ENCODE measurements around the gene PRKCB.
A peak's percentile ranks its signal among the peaks of the same experiment; 100 is the strongest.

The PRKCB gene

DNA sequence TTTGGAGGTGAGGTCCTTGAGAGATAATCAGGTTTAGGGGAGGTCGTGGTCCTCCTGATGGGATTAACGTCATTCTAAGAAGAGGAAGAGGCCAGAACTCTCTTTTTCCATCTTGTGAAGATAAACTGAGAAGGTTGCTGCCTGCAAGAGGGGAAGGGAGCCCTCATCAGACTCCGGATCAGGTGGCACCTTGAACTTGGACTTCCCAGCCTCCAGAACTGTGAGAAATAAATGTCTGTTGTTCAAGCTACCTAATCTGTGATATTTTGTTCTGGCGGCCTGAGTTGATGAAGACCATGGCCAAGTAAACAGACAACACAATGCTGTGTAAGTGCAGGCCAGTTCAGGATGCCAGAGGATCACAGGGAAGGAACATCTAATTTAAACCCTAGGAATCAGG lies 10.9 kb upstream of the PRKCB start:
- Histone ChIP-seq H2AFZ (ENCODE audit: low read depth, low read length) (no peak overlapping the region), H3K4me3 (ENCODE audit: low read length) (no peak overlapping the region)

DNA sequence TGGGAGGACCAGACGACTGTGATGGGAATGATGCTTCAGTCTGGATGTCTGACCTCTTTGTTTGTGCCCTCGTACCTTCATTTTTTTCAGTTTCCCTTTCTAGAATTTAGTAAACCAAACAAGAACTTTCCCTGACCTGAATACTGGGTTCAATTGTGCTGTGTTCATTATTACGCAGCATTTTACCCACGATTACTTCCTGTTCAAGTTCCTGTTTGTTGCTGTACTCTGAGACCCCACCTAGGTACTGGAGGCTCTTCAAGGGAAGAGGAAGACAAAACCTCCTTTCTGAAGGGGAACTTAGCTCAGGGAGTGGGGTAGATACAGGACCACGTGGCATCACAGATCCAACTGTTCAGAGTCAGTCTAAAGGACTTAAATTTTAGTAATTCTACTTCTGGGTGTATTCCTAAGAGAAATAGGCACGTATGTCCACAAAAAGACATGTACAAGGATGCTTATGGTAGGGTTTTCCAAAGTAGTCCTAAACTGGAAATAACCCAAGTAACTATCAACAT lies 9.2 kb upstream of the PRKCB start:
- no peaks in the 10 kb centered on the region for H3K4me1 ChIP-seq (ENCODE audit: insufficient read depth, low read length)
- H2AFZ ChIP-seq (ENCODE audit: low read depth, low read length), result no peak overlapping the region

More for the DNA sequence above, 10.9 kb upstream of the PRKCB start:
- Histone ChIP-seq H3K27me3 (ENCODE audit: insufficient read depth, low read length) (peaks cover 3% of the 10 kb centered on the region), H3K9me3 (ENCODE audit: low read length) (no peaks in the 10 kb centered on the region), H3K4me1 (ENCODE audit: insufficient read depth, low read length) (no peaks in the 10 kb centered on the region), H3K36me3 (ENCODE audit: insufficient read depth, low read length) (no peaks in the 10 kb centered on the region)

GRCh38 chr16:23827057-23827456 lies 8.7 kb upstream of the PRKCB start:
- Histone ChIP-seq H3K9me3 (ENCODE audit: low read length) (no peaks in the 10 kb centered on the region), H3K4me1 (ENCODE audit: insufficient read depth, low read length) (no peaks in the 10 kb centered on the region), H3K4me3 (ENCODE audit: low read length) (no peak overlapping the region), H2AFZ (ENCODE audit: low read depth, low read length) (no peak overlapping the region), H3K27me3 (ENCODE audit: insufficient read depth, low read length) (peaks cover 3% of the 10 kb centered on the region), H3K36me3 (ENCODE audit: insufficient read depth, low read length) (no peaks in the 10 kb centered on the region)

More for the DNA sequence above, 9.2 kb upstream of the PRKCB start:
- Histone ChIP-seq H3K36me3 (ENCODE audit: insufficient read depth, low read length) (no peaks in the 10 kb centered on the region), H3K9me3 (ENCODE audit: low read length) (no peaks in the 10 kb centered on the region), H3K27me3 (ENCODE audit: insufficient read depth, low read length) (peaks cover 3% of the 10 kb centered on the region), H3K4me3 (ENCODE audit: low read length) (no peak overlapping the region)

GRCh38 chr16:23829454-23829853 lies 6.3 kb upstream of the PRKCB start:
- H3K27me3 ChIP-seq (ENCODE audit: insufficient read depth, low read length), result peaks cover 6% of the 10 kb centered on the region
- H3K4me1 ChIP-seq (ENCODE audit: insufficient read depth, low read length), result no peaks in the 10 kb centered on the region
- no peak overlapping the region for H3K4me3 ChIP-seq (ENCODE audit: low read length)
- H3K36me3 ChIP-seq (ENCODE audit: insufficient read depth, low read length), result no peaks in the 10 kb centered on the region
- H2AFZ ChIP-seq (ENCODE audit: low read depth, low read length), result no peak overlapping the region
- no peaks in the 10 kb centered on the region for H3K9me3 ChIP-seq (ENCODE audit: low read length)

- H3K4me1 ChIP-seq (ENCODE audit: insufficient read depth, low read length), result peaks cover 3% of the 10 kb centered on the region
- H2AFZ ChIP-seq (ENCODE audit: low read depth, low read length), result no peak overlapping the region
- H3K27me3 ChIP-seq (ENCODE audit: insufficient read depth, low read length), result peaks cover 12% of the 10 kb centered on the region
- H3K9me3 ChIP-seq (ENCODE audit: low read length), result no peaks in the 10 kb centered on the region
- H3K4me3 ChIP-seq (ENCODE audit: low read length), result no peak overlapping the region
- no peaks in the 10 kb centered on the region for H3K36me3 ChIP-seq (ENCODE audit: insufficient read depth, low read length)
These were observed 5.5 kb upstream of the PRKCB start for GRCh38 chr16:23830276-23830675.

DNA sequence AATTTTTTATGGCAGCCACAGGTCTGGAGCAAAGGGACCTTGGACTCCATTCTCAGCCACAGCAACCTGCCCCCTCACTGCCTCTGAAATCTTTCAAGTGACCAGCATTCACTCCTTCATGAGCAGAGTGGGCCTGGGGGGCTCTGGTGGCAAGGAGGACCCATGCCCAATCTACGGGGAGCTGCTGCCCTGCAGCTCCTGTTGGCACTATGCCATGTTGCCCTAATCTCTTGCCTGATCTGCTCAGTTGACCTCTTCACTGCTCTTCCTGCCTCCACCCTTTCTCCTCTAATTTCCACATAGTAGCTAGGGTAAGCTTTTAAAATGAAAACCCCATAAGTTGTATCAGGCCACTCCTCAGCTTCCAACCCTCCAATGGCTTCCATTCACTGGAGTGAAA lies 2.9 kb upstream of the PRKCB start:
- Histone ChIP-seq H3K4me1 (ENCODE audit: insufficient read depth, low read length) (peaks cover 5% of the 10 kb centered on the region), H3K4me3 (ENCODE audit: low read length) (no peak overlapping the region), H2AFZ (ENCODE audit: low read depth, low read length) (no peak overlapping the region), H3K27me3 (ENCODE audit: insufficient read depth, low read length) (peaks cover 31% of the 10 kb centered on the region), H3K36me3 (ENCODE audit: insufficient read depth, low read length) (no peaks in the 10 kb centered on the region), H3K9me3 (ENCODE audit: low read length) (no peaks in the 10 kb centered on the region)

DNA sequence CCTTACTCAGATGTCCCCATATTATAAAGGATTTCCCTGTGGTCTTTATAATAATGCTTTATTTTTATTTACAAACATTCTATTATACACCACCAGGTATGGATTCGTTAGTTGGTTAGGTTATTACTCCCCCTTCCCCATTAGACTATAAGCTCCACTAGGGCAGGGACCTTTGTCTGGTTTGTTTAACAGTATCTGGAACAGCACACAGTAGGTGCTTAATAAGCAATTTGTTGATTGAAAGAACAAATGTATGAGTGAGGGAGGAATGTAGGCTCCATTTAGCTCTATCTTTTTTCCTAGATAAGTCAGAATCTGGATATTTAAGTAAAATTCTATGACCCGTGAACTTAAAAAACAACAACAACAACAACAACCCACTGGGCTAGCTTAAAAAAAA lies 2.3 kb upstream of the PRKCB start:
- no peak overlapping the region for H2AFZ ChIP-seq (ENCODE audit: low read depth, low read length)
- H3K9me3 ChIP-seq (ENCODE audit: low read length), result no peaks in the 10 kb centered on the region
- H3K4me3 ChIP-seq (ENCODE audit: low read length), result no peak overlapping the region
- H3K4me1 ChIP-seq (ENCODE audit: insufficient read depth, low read length), result peaks cover 5% of the 10 kb centered on the region
- H3K27me3 ChIP-seq (ENCODE audit: insufficient read depth, low read length), result peaks cover 37% of the 10 kb centered on the region
- H3K36me3 ChIP-seq (ENCODE audit: insufficient read depth, low read length), result no peaks in the 10 kb centered on the region

DNA sequence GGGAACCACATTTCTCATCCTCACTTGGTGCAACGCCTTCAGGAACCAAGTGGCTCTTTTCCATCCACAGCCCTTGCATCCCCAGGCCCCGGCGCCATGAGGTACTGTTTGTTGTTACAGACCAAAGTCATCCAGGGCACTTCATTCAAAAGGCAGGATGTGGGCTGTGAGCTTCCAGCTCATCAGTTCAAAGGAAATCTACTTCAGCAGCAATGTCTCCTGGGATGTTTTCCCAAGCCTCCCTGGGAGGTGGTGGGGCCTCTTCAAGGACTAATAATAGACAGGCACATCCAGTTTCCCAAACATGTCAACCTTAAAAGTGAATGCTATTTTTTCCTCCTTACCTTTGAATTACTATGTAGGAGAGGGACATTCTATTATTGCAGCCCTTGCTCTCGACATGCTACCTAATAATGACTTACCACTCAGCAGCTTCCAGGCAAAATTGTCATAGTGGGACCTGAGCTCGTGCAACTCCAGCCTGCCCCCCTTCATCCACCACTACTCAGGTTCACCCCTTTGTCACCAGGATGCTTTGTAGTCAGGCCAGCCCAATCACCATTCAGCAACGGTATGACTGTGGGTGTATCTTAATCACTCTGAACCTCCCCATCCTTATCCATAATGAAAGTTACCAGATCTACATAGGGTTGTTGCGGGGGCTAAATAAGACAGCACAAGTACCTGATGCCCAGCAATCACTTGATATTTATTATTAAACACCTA lies 1.7 kb upstream of the PRKCB start:
- Histone ChIP-seq H3K4me1 (ENCODE audit: insufficient read depth, low read length) (peaks cover 5% of the 10 kb centered on the region), H3K9me3 (ENCODE audit: low read length) (no peaks in the 10 kb centered on the region), H3K27me3 (ENCODE audit: insufficient read depth, low read length) (peaks cover 42% of the 10 kb centered on the region), H3K36me3 (ENCODE audit: insufficient read depth, low read length) (no peaks in the 10 kb centered on the region), H3K4me3 (ENCODE audit: low read length) (no peak overlapping the region), H2AFZ (ENCODE audit: low read depth, low read length) (no peak overlapping the region)

- Histone ChIP-seq H3K9me3 (ENCODE audit: low read length) (no peaks in the 10 kb centered on the region), H2AFZ (ENCODE audit: low read depth, low read length) (peak overlapping the region; percentile 33), H3K27me3 (ENCODE audit: insufficient read depth, low read length) (peaks cover 58% of the 10 kb centered on the region), H3K4me1 (ENCODE audit: insufficient read depth, low read length) (peaks cover 5% of the 10 kb centered on the region), H3K36me3 (ENCODE audit: insufficient read depth, low read length) (no peaks in the 10 kb centered on the region), H3K4me3 (ENCODE audit: low read length) (peak overlapping the region; percentile 38)
These were observed 258 bp downstream of the PRKCB start for GRCh38 chr16:23836078-23836403.

DNA sequence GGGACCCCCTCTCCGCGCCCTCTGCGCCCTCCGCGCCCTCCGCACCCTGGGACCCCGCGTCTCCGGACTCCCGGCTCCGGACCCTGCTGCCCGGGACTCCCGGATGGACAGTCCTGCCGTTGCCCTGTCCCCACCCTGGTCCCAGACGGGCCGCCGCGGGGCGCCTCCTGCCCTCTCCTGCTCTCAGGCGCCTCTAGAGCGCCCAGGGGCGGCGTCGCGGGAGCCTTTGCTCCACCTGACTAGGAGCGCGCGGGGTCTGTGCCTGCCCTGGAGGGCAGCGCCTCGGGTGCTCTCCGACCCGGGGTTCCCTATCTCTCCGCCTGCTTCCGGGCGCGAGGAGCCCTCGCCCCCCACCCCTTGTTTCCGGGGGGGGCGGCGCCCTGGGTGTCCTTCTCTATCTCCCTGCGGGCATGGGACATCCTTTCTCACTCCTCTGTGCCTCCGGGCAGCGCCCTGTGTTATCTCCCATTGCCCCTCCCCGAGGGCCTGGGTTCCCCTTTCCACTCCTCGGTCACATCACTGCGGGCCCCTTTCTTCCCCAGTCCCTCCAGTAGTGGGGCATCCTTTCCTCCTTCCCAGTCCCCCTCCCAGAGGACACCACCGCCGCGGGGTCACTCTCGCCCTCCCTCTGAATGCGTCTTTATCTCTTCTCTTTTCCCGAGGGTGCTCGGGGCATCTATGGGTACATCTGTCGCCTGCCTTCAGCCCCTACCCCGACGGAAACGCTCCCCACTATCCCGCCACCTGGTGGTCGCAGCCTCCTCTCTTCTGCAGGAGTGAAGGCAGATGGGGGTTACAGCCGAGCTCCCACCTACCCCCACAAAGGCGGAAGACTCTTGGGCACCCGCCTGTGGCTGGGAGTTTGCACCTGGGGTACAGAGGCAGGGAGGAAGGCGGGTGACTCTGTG lies 875 bp downstream of the PRKCB start:
- Histone ChIP-seq H3K4me3 (ENCODE audit: low read length) (no peak overlapping the region), H3K36me3 (ENCODE audit: insufficient read depth, low read length) (no peaks in the 10 kb centered on the region), H3K4me1 (ENCODE audit: insufficient read depth, low read length) (peaks cover 5% of the 10 kb centered on the region), H3K27me3 (ENCODE audit: insufficient read depth, low read length) (peaks cover 58% of the 10 kb centered on the region), H3K9me3 (ENCODE audit: low read length) (no peaks in the 10 kb centered on the region), H2AFZ (ENCODE audit: low read depth, low read length) (peak overlapping the region; percentile 33)

DNA sequence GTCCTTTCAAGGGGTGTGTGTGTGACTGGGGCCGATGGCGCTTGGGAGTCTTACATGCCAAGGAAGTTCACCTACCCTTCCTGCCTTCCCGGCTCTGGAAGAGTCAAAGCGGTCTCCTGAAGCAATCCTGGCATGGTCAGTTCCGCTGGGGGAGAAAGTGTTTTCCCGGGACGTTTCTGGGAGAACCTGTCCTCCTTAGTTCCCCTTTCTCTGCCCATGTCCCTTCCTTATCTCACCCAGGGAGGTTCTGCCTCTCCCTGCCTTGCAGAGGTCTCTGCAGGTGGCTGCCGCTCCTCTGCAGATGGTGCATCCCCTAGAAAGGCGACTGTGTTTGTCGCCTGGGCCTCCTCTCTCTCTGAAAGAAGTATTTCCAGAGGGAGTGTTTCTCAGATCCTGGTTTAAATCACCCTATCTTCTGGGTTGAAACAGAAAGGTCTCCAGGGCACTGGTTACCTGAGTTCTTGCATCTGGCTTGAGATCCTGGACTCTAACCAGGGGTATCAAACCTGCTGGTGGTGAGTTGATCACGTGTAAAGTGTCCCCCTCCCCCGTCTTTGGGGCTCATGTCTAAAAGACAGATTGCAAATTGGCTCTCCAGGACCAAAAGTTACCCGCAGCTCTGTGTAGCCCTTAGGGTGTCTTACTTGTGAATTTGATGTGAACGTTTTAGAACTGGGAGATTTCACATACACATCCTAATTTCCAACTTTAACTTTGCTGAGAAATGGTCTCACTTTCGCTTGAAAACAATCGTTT lies 1.9 kb downstream of the PRKCB start:
- Histone ChIP-seq H3K36me3 (ENCODE audit: insufficient read depth, low read length) (no peaks in the 10 kb centered on the region), H3K4me3 (ENCODE audit: low read length) (no peak overlapping the region), H2AFZ (ENCODE audit: low read depth, low read length) (no peak overlapping the region), H3K9me3 (ENCODE audit: low read length) (no peaks in the 10 kb centered on the region), H3K27me3 (ENCODE audit: insufficient read depth, low read length) (peaks cover 60% of the 10 kb centered on the region), H3K4me1 (ENCODE audit: insufficient read depth, low read length) (peaks cover 5% of the 10 kb centered on the region)

GRCh38 chr16:23838485-23839142 lies 2.8 kb downstream of the PRKCB start:
- Histone ChIP-seq H3K9me3 (ENCODE audit: low read length) (no peaks in the 10 kb centered on the region), H3K27me3 (ENCODE audit: insufficient read depth, low read length) (peaks cover 60% of the 10 kb centered on the region), H2AFZ (ENCODE audit: low read depth, low read length) (no peak overlapping the region), H3K4me1 (ENCODE audit: insufficient read depth, low read length) (peaks cover 5% of the 10 kb centered on the region), H3K4me3 (ENCODE audit: low read length) (no peak overlapping the region), H3K36me3 (ENCODE audit: insufficient read depth, low read length) (no peaks in the 10 kb centered on the region)
